GM18505 (cell line): ENCODE results near the gene CPS1.

Experiments
- ATAC-seq: cut with Tn5 transposase; IDR thresholded peaks from one replicate; pipeline ENCODE4 v1.9.1; 2021; ENCODE audit not compliant: unreplicated experiment
- POLR2A ChIP-seq: IDR thresholded peaks from 4 replicates; pipeline ENCODE4 v1.6.1; 2011; ENCODE audit warnings: borderline replicate concordance; ENCODE audit not compliant: insufficient read depth, insufficient read length; ENCODE audit errors: extremely low read depth

Gene CPS1

GRCh38 chr2:210557721-210558120 is 1.3 kb downstream of the CPS1 start:
- no peak for ATAC-seq
- no peak for TF ChIP-seq POLR2A

- ATAC-seq, result no peak
- TF ChIP-seq POLR2A, result no peak
These were observed 2.3 kb downstream of the CPS1 start for GRCh38 chr2:210558708-210559107.

- no peak for TF ChIP-seq POLR2A
- ATAC-seq, result no peak
These were observed 2.8 kb downstream of the CPS1 start for GRCh38 chr2:210559182-210559581.

- ATAC-seq, result no peak
- TF ChIP-seq POLR2A, result no peak
These were observed 5.1 kb downstream of the CPS1 start for GRCh38 chr2:210561475-210561874.

GRCh38 chr2:210562091-210562490 is 5.7 kb downstream of the CPS1 start:
- no peak for ATAC-seq
- TF ChIP-seq POLR2A, result no peak

GRCh38 chr2:210562502-210563080 is 6.2 kb downstream of the CPS1 start:
- TF ChIP-seq POLR2A, result no peak
- no peak for ATAC-seq

- TF ChIP-seq POLR2A, result no peak
- no peak for ATAC-seq
These were observed 10.9 kb downstream of the CPS1 start for GRCh38 chr2:210567279-210567678.

GRCh38 chr2:210568108-210568507 is 11.7 kb downstream of the CPS1 start:
- no peak for ATAC-seq
- no peak for TF ChIP-seq POLR2A

GRCh38 chr2:210577263-210578071 is 21.1 kb downstream of the CPS1 start:
- peak; percentile 98 for ATAC-seq
- no peak for TF ChIP-seq POLR2A

GRCh38 chr2:210584834-210585233 is 28.4 kb downstream of the CPS1 start:
- no peak for TF ChIP-seq POLR2A
- ATAC-seq, result no peak

- ATAC-seq, result no peak
- no peak for TF ChIP-seq POLR2A
These were observed 30.0 kb downstream of the CPS1 start for GRCh38 chr2:210586381-210586780.

GRCh38 chr2:210591663-210592062 is 35.3 kb downstream of the CPS1 start:
- no peak for TF ChIP-seq POLR2A
- no peak for ATAC-seq

- no peak for ATAC-seq
- no peak for TF ChIP-seq POLR2A
These were observed 36.3 kb downstream of the CPS1 start for GRCh38 chr2:210592726-210593125.

- no peak for TF ChIP-seq POLR2A
- ATAC-seq, result no peak
These were observed 36.8 kb downstream of the CPS1 start for GRCh38 chr2:210593166-210593565.
